GM20431 (cell line): Measurements from ENCODE around the gene C2orf69.
"Not testable (repeated sequence)": the region's sequence is repeated elsewhere in the genome, so short reads cannot be mapped to it uniquely, and the experiment has no call there.

Experiments
- in situ Hi-C: fragments of 300-500 bp; cut with MseI, MboI; formaldehyde crosslinking; loops from one replicate; pipeline ENCODE4 v1.15.0; 2020; ENCODE audit warnings: low sequenced_read_pairs; ENCODE audit not compliant: unreplicated experiment

The C2orf69 gene

DNA sequence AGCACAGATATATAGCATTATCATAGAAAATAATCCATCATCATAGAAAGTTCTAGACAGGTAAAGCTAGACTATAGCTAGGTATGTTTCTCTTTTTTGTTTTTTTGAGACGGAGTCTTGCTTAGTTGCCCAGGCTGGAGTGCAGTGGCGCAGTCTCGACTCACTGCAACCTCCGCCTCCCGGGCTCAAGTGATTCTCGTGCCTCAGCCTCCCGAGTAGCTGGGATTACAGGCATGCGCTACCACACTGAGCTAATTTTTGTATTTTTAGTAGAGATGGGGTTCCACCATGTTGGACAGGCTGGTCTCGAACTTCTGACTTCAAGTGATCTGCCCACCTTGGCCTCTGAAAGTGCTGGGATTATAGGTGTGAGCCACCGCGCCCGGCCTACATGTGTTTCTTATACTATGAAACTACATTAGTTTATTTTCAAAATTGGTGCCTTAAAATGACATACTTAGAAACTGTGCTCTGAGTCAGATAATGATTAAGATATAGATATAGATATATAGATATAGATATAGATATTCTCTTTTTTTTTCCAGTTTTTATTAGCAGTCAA is 1.5 kb downstream of the C2orf69 start:
- in situ Hi-C loops, result not testable (repeated sequence)

GRCh38 chr2:199914372-199914958 is 3.4 kb downstream of the C2orf69 start:
- in situ Hi-C loops, result no loop called here

- in situ Hi-C loops, result no loop called here
Measured at GRCh38 chr2:199916980-199917379, 5.9 kb downstream of the C2orf69 start.

- in situ Hi-C loops, result no loop called here
Measured at GRCh38 chr2:199922856-199923255, 11.8 kb downstream of the C2orf69 start.

DNA sequence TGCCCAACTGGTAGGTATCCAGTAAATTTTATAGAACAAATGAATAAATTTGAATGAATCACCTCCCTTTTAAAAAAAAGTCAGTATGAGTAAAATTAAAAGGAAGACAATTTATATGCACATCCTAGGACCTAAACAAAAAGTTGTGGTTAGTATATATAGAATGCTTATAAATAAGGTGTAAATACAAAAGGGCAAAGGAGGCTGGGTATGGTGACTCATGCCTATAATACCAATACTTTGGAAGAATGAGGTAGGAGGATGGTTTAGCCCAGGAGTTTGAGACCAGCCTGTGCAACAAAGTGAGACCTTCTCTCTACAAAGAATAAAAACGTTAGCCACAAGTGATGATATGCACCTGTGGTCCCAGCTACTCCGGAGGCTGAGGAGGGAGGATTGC is 12.8 kb downstream of the C2orf69 start:
- in situ Hi-C loops, result no loop called here

DNA sequence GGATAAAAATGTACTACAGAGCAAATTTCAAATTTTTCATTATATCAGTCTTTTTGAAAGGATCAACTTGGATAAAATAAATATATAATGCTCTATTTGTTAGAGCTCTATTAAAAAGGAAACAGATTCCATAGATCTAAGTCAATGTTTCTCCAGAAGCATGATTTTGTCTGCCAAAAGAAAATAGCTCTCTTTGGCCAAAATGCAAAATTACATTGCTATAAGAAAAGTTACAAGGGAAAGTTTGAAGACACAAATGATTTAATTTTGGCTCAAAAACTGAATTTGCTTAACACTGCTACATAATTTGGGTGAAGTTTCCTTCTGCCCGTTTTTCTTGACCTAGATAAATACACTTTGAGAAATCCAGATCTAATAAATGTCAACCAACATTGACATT is 15.7 kb downstream of the C2orf69 start:
- in situ Hi-C loops, result no loop called here

- in situ Hi-C loops, result no loop called here
Measured at GRCh38 chr2:199928226-199928625, 17.1 kb downstream of the C2orf69 start.

DNA sequence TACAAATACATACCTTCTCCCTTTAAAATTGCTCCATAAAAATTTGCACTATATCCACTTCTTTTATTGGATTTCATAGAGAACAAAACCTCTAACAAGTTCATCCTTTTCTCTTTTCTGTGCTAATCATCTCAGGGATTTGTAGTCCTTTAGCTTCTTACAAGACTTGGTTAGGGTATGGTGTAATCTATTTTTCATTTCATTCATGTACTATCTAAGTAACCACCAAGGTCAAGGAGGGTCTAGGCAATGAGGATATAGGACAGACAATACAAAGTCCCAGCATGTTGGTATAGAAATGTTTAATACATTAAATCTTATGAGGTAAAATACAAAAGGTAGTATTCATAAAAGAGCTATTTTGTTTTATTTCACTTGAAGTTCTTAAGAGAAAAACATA is 17.5 kb downstream of the C2orf69 start:
- in situ Hi-C loops, result no loop called here

DNA sequence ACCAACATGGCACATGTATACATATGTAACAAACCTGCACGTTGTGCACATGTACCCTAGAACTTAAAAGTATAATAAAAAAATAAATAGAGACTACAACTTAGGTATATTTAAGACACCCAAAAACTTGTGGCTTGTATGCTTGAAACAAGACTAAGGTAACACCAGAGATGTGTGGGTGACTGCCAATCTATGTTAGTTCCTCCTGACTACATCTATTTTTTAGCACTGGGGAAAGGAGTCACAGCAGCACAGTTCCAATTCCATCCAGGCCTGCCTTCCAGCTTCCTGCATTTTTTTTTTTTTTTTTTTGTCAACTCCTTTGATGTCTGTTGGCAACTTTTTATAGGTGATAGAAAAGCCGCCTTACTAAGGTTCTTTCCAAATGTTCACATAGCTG is 18.2 kb downstream of the C2orf69 start:
- in situ Hi-C loops, result no loop called here

DNA sequence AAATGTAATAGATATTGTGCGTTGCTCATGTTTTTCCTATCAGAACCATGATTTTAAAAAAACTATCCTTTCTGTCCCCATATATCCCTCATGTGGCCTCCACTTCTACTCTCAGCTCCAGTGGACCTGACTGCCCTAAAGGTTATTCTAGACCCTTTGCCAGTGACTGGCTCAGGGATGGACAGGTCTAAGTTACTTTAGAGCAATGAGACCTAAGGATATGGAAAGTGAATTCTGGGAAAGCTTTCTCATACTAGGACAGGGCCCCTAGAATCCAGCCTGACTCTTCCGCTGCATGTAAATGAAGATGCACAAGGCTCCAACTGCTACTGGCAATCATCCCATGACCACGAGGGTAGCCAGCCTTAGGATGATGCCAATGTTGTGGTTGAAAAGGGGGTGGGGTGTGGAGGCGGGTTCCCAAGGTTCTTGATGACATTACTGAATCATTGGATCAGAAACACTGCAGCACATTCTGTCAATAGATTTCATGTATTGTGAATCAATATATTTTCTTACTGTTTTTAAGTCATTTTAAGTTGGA is 21.3 kb downstream of the C2orf69 start:
- in situ Hi-C loops, result no loop called here

DNA sequence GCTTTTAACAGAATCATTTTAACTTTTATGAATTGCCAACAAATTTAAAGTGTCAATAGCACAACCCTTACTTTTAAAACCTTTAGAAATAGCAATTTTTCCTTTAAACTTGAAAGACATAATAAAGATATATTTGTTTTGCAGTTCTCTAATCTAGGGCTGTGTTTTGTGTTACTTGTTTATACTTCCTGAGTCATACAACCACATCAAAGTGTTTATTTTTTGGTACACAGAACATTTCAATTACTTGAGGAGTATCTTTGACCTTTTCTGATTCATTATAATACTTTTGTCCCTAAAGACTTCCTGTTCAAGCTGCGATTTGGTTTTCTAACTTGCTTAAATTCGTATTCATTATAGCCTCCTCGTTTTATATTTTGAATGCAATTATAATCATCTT is 22.4 kb downstream of the C2orf69 start:
- in situ Hi-C loops, result no loop called here

DNA sequence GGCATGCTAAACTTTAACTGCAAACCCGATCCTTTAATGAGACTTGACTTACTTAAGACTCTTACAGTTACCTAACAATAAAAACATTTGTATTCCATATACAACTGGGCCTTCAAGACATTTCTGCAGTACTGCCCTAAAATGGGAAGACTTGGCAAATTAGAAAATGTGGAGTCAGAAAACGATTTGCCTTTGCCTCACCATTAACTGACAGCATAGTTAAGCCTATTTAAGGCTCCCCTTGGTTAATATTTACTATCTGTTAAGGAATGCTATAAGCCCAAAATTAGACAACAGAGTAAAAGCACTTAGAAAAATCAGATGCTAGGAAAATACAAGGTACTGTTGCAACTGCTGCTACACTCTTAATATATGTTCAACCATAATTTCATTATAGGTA is 25.5 kb downstream of the C2orf69 start:
- in situ Hi-C loops, result no loop called here

DNA sequence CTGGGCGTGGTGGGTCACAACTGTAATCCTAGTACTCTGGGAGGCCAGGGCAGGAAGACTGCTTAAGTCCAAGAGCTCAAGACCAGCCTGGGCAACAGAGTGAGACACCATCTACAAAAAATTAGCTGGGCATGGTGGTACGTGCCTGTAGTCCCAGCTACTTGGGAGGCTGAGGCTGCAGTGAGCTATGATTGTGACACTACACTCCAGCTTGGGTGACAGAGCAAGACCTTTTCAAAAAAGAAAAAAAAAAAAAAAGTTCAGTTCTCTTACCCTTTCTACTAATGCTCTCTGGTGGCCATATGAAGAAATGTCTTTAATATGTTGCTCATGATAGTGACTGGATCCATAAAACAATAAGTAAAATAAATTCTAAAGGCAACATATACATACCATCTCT is 29.3 kb downstream of the C2orf69 start:
- in situ Hi-C loops, result no loop called here

GRCh38 chr2:199943373-199943772 is 32.3 kb downstream of the C2orf69 start:
- in situ Hi-C loops, result no loop called here

DNA sequence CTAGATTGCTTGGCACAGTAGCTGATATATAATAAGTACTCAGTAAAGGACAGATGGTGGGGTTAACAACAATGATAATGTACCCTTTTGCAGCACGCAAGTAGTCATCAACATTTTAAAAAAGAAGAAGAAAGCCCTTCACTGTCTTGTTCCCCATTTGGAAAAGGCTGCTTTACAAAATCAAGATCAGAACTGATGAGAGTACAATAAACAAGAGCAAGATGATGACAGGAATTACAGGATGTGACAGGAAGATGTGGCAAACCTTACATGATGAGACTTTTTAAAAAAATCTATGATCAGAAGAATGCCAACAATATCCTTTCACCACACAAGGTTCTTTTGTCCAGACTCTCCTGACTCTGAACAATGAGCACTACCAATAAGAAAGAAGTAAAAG is 35.1 kb downstream of the C2orf69 start:
- in situ Hi-C loops, result no loop called here

DNA sequence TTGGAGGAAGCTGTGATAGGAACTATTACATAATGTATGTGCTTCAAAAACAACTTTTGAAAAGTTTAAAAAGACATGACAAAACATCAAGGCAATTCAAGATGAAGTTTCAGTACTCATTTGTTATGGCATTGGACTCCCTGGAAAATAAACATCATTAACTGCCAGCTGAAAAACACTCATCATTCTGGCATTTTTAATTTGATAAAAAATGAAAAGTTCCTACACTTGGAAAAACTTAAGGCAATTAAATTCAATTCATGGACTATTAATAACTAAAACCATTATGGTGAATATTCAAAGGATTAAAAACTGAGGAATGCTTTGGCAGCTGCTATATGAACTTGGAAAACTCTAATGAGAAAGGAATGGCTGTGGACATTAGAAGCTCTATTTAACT is 35.7 kb downstream of the C2orf69 start:
- in situ Hi-C loops, result no loop called here

GRCh38 chr2:199950396-199950795 is 39.3 kb downstream of the C2orf69 start:
- in situ Hi-C loops, result loop anchor here (25.0 kb wide), 1 partner anchor 762 kb away; no protein-coding TSS in a partner anchor

GRCh38 chr2:199951023-199951422 is 39.9 kb downstream of the C2orf69 start:
- in situ Hi-C loops, result loop anchor here (25.0 kb wide), 1 partner anchor 761 kb away; no protein-coding TSS in a partner anchor

- in situ Hi-C loops, result loop anchor here (25.0 kb wide), 1 partner anchor 757 kb away; no protein-coding TSS in a partner anchor
Measured at GRCh38 chr2:199955007-199955338, 43.9 kb downstream of the C2orf69 start.

DNA sequence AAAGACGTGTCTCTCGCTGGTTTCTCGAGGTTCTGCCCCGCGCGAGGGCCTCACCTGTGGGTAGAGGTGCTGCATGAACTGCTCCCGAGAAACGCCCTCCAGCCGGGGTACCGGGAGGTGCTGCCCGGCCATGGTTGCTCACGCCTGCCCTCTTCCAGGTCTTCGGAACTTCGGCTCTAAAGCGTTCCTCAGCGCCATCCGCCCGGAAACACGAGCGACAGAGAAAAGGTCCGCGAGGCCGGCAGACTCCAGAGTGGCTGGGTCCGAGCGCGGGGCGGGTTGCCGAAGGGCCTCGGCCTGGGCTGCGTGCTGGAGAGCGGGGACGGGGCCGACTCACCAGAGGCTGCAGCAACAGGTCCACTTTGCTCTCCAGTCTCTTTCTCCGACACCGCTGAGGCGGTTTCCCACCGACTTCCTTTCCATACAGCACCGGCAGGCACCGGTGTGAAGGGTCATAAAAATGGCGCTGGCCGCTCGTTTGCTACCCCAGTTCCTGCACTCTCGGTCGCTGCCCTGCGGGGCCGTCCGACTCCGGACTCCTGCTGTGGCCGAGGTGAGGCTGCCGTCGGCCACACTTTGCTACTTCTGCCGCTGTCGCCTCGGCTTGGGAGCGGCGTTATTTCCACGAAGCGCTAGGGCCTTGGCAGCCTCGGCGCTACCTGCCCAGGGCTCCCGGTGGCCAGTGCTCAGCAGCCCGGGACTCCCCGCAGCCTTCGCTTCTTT is 44.4 kb downstream of the C2orf69 start, which contains the start of the genes MAIP1 and TYW5:
MAIP1 (plus strand) TSS at position 244 of the 723 bp plus-strand sequence; CDS start at position 461, 217 bp downstream.
TYW5 (minus strand) TSS at position 153 of the 723 bp plus-strand sequence; CDS start at position 132, 21 bp downstream.
- in situ Hi-C loops, result loop anchor here (25.0 kb wide), 1 partner anchor 757 kb away; no protein-coding TSS in a partner anchor

- in situ Hi-C loops, result loop anchor here (25.0 kb wide), 1 partner anchor 756 kb away; no protein-coding TSS in a partner anchor
Measured at GRCh38 chr2:199956062-199956380, 44.9 kb downstream of the C2orf69 start.
